Cardiac septum (tissue), 1 donor: ENCODE data around the gene HOXC12. TPM values are rescaled to one million over a fixed set of nuclear protein-coding genes. Genes with fewer than 3 reads are reported as not detected.

ENCODE experiments used
- DNase-seq: peaks from one replicate; pipeline ENCODE4 v3.0.0-alpha.2; 2020; ENCODE audit warnings: low spot score
- intact Hi-C: fragments of 100-400 bp; cut with DNase I; formaldehyde crosslinking; loops from one replicate; pipeline ENCODE4 v1.14.0; 2022
- long read RNA-seq: library from polyadenylated mRNA; unstranded; transcript quantifications from one replicate; pipeline ENCODE4 v2.0.0, GENCODE V29; 2021
- total RNA-seq: library from RNA; stranded (reverse); fragmentation: NEBNext Ultra II Directional; extraction: Animal tissue kit (Norgen Biotek cat#: 25700); gene quantifications from one replicate; pipeline ENCODE4 v1.2.1, GENCODE V29; 2021
- donor health status: DM: no; HTN: no; CAD: no.

The HOXC12 gene
- total RNA-seq = not detected
- long read RNA-seq = 0 reads

GRCh38 chr12:53954694-53955035, at the start of gene HOXC12:
HOXC12 (plus strand) TSS chr12:53954903; CDS start chr12:53954930, 27 bp downstream.
- no peak for DNase-seq
- intact Hi-C loops = no loop called here

DNA sequence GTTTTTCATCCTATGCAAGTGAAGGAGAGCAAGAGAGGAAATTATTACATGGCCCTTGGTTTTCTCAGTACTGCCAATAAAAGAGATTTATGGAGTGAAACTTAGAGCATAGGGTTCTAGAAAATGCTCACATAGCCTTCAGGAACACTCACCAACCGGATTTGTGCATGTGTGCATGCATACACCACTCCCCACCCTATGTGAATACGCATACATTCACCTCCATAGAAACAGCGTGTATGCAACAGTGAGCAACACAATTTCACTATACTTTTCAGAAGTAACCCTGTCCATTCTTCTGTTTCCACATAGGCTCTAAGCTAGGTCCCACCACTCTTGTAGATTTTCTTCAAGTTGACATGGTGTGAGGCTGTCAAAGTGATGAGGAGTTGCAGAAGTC, 47.6 kb upstream of the HOXC12 start:
- intact Hi-C loops = no loop called here
- DNase-seq = no peak

DNA sequence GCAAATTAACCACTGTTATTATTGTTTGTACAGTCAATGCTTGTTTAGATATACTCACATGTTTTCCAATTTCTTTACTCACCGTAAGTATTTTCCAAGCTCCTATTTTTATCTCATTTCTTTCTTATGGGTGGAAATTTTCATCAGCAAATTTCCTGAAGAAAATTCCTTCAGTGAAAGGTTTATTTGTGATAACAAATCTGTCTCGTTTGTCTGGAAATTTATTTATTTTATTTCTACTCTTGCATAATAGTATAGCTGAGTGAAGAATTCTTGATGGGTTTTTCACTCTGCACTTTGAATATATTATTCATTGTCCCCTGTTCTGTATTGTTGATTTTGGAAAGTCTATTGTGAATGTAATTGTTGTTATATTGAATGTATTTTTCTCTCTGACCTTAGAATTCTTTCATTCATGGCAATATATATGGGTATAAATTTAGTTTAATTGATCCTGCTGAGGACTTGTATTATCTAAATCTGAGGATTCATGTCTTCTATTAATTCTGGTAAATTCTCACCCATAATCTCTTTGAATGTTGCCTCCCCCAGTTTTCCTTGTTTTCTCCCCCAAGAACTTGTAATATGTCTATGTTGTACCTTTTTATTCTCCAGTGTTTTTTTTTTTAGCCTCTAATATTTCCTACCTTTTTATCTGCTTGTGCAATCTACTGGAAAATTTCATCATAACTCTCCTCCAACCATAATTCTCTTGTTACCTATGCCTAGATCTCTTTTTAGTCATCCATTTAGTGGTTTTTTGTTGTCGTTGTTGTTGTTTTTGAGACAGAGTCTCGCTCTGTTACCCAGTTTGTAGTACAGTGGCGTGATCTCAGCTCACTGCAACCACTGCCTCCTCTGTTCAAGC, 37.7 kb upstream of the HOXC12 start:
- intact Hi-C loops = no loop called here
- DNase-seq = no peak

DNA sequence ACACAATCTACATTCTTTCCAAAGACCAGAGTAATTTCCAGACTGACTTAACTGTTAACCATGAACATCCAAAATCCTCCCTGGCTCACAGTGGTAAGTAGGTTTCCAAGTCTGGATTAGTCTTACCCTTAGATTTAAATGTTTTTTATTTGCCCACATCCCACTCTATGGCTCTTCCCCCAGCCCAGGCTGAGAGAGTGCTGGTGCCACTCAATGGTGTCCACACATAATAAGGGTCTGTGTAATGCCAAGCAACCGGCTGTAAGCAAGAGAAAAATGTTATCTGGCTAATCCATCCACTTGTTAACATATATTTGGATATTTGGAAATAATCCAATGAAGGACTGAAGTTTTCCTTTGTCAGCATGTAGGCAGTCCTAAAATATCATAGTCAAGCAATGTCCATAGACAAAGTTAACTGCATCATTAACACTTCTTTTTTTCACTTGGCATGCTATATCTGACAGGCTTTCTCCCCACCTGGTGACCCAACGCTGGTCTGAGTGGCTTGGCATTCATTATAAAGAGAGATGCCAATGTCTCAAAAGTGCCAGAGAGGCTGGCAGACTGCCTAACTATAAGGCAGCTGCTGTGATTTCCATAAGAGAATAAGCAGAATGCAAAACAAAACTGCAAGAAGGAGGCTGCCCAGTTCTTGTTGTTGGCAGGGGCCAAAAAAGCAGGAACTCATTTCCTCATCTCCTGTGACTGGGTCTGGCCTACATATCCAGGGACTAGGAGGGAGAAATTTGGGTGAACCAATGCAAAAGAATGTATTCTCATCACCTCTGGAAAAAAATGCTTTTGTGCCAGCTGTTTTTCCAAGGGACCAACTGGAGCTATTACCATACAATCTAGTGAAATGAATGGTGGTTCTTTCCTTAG, 29.9 kb upstream of the HOXC12 start:
- intact Hi-C loops = no loop called here

GRCh38 chr12:53927220-53928029, 27.3 kb upstream of the HOXC12 start:
- DNase-seq = no peak
- intact Hi-C loops = no loop called here

More for the DNA sequence above, 29.9 kb upstream of the HOXC12 start:
- no peak for DNase-seq

DNA sequence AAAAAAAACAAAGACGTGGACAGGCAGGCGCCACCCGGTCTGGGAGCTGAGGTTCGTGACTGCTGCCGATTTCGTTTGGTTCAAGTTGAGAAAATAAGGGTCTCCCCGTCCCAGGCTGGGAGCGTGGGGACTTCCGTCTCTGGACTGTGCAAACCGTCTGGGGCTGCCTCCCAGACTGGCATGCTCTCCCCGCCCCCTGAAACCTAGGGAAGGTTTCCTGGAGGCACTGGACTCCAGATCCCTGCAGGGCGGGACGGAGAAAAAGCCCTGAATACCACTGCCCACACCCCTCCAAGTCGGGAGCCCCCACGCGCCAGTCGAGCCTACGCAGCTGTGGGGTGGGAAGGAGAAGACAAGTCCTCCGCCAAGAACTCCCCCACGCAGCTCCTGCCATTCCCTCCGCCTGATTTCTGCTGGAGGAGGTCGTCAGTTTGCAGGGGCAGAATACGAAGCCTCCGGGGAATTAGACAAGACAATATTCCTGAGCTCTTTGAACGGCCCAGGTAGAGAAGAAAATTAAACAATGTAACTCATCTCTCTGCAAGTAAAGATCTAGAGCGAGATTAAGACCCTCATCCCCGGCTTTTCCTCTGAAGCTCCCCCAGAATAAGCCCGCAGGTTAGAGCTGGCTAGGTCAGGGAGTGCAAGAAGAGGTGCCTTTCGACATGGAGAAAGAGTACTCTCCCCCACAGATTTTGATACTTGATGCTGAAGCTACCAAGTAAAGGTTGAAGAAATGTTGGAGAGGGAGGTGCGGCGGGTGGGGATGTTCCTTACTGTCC, 26.5 kb upstream of the HOXC12 start:
- intact Hi-C loops = no loop called here
- no peak for DNase-seq

DNA sequence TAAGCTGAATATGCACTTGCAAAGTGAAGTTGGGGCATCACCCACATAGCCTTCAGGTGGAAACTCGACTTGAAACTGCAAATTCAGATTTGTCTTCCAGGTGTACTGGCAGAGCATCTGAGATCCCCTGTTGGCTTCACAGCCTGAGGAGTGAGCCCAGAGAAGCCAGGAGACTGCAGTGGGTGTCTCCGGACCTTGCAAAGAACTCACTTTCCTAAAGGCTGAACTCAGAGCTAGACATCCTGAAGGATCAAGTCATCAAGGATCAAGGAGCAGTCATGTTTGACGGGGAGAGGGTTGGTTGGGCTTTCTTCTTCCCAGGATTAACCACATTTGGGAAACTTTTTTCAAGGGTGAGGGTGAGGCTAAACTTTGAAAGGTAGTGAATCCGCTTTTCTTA, 25.2 kb upstream of the HOXC12 start:
- DNase-seq = no peak

GRCh38 chr12:53930591-53931255, 24.0 kb upstream of the HOXC12 start:
- intact Hi-C loops = no loop called here
- DNase-seq = no peak

More for the DNA sequence above, 25.2 kb upstream of the HOXC12 start:
- intact Hi-C loops = no loop called here

DNA sequence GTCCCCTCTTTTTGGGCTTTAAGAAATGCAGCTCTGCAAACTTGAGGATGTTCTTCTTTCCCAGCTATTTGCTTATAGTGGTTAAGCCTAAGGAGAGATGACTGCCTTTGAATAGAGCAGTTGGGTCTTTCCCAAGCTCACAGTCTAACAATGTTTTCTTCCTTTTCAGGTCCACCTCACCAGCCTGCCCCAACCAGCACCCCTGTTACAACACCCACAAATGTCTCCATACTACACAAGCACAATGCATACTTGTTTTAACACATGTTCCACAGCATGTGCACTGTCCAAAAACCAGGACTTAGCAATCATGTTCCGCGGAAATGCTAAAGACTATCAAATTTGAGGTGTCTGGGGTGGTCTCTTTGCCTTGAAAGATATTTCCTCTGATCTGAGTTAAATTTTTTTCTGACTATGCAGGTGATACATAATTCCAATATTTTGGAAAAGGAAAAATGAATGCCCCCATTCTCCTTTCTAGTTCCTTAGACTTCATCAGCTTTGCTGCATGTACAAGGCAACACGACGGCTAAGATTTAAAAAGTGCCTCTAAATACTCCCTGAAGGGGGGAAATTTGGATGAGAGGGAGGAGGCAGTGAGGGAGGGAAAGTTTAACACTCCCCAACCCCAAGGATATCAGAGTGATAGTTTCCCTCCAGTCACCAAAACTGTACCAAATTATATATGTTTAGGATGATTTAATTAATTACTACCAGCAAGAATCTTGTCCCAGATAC, 22.7 kb upstream of the HOXC12 start:
- no peak for DNase-seq
- intact Hi-C loops = no loop called here

DNA sequence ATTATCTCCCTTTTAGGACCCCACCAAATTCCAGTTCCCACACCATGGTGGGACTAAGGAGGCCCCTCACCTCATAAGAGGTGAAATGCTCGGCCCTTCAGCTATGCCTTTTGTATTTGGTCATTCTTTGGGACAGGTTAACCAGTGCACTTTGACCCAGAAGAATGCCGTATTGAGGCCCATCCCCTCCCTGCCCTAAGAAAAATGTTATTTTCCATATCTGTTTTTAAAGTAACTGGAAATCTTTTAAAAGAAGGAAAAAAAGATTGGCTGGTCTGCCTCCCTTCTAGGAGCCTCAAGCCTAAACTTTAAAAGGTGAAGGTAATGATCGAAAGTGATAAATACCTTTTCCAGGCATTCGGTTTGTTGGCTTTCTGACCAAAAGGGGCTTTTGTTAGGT, 21.8 kb upstream of the HOXC12 start:
- no peak for DNase-seq
- intact Hi-C loops = no loop called here

DNA sequence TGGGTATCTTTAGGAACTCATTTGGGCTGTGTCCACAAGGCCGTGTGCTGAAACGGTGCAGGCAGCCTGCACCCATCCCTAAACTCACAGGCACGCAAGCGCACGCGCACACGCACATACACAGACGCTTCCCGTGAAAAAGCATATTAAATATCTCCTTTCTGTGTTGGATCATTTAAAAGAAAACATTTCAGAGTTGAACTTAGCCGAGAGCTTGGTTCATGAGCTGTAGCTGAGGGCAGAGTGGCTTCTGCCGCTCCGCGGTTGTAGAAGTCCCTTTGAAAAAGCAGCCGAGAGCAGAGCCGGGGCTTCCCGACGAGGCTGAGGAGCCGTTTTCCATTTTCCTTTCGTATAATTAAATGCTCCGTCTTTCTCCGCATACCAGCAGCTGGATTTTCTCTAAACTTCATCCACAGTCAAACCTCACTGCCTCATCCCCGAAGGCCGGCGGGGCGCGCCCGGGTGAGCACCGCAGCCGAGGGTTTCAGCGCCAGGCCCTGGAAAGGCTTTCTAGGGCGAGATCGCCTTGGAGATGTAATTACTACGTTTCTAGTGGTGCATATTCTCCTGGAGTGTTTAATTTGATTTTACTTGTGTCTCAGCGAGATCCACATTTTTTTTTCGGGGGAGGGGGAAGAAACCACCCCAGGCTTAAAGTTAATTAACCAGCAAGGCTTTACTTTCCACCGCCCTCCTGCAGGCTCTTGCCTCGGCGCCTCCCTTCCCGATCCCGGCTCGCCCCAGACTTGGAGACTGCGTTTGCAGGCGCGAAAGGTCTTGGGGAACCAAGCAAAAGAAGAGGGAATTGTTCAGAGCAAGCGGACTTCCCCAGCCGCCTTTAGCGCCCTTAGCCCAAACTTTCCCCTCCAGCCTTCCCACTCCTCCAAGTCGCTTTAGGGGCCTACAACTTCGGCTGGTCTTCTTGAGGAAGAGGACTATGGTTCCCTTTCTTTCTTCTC, 19.0 kb upstream of the HOXC12 start:
- no peak for DNase-seq
- intact Hi-C loops = no loop called here

DNA sequence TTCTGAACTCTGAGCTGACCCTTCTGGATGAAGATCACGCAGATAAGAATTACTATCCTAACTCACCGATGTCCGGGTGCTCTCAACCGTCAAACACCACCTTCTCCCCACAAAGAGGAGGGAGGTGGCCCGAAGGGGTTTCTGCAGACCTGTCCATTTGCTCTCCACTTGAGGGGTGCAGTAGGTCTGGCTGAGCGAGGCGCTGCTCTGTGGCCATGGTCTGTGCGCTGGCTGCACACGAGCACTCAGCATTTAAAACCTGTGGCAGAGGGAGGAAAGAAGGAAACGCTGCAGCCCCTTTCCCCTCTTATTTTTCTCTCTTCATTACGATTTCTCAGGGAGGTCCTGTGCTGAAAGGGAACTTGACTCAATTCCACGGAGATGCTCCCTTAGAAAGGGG, 17.6 kb upstream of the HOXC12 start:
- intact Hi-C loops = no loop called here
- DNase-seq = no peak

DNA sequence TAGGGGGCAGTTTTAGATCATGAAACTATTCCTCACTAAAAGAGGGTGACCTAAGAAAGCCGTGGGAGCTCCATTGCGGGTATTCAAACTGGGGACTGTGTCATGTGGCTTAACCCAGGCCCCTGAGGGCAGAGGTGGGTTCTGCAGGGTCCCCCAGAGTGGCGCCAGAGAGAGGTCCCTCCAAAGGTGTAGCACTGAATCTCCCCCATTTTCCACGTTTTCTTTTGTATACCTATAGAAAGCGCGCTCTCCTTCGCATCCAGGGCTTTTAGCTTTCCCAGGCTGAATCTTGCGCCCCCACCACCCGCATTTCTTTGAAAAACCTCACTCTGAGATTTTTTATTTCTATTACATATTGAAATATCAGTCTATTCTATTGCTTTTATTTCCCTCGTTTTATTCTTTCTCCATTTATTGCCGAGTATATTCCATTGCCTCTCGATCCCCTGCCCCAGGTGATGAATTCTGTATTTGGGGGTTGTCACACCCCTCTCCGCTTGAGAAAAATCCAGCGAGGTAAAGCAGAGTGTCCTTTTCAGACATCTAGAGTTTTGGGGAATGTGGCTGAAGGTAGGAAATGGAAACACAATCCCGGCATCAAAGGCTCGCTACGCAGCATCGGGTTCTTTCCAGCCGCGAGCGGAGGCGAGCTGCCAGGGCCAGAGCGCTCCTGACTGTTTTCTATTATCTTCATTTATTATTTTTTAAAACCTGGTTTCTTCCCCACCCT, 16.9 kb upstream of the HOXC12 start:
- no peak for DNase-seq
- intact Hi-C loops = no loop called here

- DNase-seq = no peak
- intact Hi-C loops = no loop called here
These were observed 16.2 kb upstream of the HOXC12 start, which contains the start of gene HOXC13 for GRCh38 chr12:53938326-53939140. HOXC13 (plus strand) TSS chr12:53938831; CDS start chr12:53938907, 76 bp downstream.
